HEK293T (cell line): ENCODE data around the gene CLASP2.

Experiments used
- L3MBTL2 ChIP-seq: fragments of 450-650 bp; conservative IDR thresholded peaks from 2 replicates; pipeline ENCODE4 v1.6.1; 2016; ENCODE audit warnings: mild to moderate bottlenecking
- LEF1 ChIP-seq: fragments of 450-650 bp; IDR thresholded peaks from 2 replicates; pipeline ENCODE4 v1.6.1; 2017; ENCODE audit warnings: mild to moderate bottlenecking, borderline replicate concordance
- NFRKB ChIP-seq: fragments of 450-650 bp; IDR thresholded peaks from 2 replicates; pipeline ENCODE4 v1.6.1; 2016; ENCODE audit warnings: mild to moderate bottlenecking, moderate library complexity
- SUZ12 ChIP-seq: fragments of 450-650 bp; IDR thresholded peaks from 2 replicates; pipeline ENCODE4 v1.6.1; 2016; ENCODE audit warnings: mild to moderate bottlenecking
- ZNF384 ChIP-seq: fragments of 450-650 bp; IDR thresholded peaks from 2 replicates; pipeline ENCODE4 v1.6.1; 2016

- TF ChIP-seq SUZ12: no peak
- no peak for TF ChIP-seq NFRKB
- TF ChIP-seq L3MBTL2: no peak
- no peak for TF ChIP-seq ZNF384
- TF ChIP-seq LEF1: no peak
Measured at GRCh38 chr3:33521736-33522135, 196.3 kb downstream of the CLASP2 start.
